Measurements from ENCODE around the gene MGME1.

MGME1 gene, protein sequence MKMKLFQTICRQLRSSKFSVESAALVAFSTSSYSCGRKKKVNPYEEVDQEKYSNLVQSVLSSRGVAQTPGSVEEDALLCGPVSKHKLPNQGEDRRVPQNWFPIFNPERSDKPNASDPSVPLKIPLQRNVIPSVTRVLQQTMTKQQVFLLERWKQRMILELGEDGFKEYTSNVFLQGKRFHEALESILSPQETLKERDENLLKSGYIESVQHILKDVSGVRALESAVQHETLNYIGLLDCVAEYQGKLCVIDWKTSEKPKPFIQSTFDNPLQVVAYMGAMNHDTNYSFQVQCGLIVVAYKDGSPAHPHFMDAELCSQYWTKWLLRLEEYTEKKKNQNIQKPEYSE

DNA sequence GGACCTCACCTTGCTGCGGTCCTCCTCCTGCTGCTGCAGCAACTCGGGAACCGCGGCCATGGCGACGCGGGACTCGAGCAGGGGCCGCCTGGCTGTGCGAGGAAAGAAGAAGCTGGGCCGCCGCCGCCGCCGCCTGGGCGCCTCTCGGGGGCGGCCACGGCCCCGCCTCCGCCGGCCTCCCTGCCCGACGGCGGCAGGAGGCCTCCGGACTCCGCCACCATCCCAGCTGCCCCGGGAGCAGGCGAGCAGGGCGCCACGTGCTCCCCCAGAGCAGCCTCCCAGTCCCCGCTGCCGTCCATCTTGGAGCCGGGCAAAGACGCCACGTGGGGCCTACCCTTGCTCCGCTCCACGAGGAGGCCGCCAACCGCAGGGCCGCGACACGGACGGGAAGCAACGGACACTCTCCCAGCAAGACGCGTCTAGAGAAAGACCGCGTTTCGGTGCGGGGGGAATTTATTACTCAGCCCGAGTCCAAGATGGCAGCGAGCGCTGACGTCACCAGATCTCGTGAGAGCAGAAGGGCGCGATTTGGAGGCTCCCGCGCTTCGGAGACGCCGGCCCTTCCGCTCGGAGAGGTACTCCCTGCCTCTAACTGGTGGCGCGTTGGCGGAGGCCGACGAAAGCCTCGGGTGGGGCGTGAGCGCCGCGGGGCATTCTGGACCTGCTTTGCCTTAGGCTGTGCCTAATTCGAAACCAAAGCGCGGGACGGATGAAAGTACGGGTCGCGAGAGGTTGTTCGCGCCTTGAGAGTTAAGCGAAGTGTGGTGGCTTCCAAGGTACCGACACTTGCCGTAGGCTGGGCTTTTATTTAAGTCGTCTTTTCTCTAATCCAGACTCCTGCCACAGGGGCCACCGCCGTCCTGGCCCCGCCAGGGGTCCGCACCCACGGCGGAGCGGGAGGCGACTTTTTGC is at the start of gene MGME1, which contains the start of gene SNX5:
MGME1 (plus strand) TSS at position 653 of the 912 bp plus-strand sequence. CDS start 842 bp downstream, outside the sequence.
SNX5 (minus strand) TSS at position 429 of the 912 bp plus-strand sequence; CDS start at position 60, 369 bp downstream.
- DNase-seq (ENCODE audit: low read depth): peak; percentile 99

DNA sequence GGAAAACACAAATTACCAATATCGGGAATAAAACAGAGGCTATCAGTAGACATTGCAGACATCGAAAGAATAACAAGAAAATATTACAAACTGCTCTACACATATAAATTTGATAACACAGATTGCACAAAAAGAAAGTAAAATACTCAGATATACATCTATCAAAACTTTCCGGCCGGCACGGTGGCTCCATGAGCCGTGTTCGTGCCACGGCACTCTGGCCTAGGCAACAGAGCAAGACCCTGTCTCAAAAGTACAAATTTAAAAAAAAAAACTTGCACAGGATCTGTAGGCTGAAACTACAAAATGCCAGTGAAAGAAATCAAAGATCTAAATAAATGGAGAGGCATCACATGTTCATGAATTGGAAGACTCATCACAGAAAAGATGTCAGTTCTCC is 49.7 kb upstream of the MGME1 start:
- no peak for DNase-seq (ENCODE audit: low read depth)

DNA sequence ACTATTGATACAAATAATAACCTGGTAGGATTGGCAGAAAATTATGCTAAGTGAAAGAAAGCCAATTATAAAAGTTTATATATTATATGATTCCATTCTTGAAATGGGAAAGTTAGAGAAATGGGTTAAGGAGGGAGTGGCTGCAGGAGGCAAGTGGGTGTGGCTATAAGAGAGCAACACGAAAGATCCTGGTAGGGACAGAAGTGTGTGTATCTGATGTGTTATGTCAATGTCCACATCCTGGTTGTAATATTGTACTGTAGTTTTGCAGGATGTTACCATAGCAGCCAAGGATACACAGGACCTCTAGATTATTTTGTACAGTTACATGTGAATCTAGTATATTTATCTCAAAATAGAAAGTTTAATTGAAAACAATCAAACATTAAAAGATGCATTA is 47.0 kb upstream of the MGME1 start:
- DNase-seq (ENCODE audit: low read depth): no peak

DNA sequence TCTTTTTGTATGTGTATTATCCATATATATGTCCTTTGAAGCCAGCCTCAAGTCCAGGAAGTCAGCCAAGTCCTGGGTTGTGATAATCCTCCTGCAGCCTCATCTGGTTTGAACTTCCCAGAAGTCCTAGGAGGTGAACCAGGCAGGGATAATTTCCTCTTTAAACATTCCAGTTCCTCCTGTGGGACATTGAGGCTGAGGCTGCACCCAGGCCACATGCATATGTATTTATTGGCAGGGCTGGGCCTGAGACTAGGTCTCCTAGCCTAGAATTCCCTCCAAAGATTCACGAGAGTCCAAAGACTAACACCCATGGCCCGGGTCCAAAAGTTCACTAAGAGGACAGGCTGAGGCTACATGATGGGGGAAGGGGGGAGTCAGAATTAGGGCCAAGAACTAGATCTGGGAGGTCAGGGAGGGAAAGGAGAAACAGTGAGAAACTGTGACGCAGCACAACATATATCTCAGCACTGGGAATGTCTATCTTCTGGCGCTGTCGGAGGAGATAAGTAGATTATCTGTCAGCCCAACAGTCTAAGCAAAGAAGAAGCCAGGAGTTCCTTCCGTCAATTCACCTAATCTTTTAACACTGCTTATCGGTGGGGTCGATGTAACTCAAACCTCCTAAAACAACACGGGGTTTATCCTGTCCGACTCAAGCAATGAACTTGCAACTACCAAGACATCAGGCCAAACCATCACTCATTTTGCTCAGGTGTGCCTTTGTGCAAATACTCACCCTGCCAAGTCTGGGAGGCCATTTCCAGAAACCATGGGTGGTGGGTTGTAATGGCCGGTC is 43.5 kb upstream of the MGME1 start:
- DNase-seq (ENCODE audit: low read depth): no peak

DNA sequence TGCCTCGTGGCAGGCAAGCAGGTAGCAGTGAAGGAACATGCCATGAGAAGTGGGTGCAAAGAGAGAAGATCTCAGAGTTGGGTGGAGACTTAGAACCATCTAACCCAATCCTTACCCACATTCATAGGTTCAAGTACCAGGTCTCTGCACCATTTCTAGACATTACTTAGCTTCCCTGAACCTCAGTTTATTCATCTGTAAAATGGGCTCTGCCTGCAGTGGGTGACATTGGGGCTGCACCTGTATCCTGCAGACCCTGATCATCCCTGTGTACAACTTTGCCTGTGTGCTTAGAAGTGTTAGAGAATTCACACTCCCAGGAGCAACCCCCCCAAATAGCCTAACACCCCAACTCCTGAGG is 42.9 kb upstream of the MGME1 start:
- DNase-seq (ENCODE audit: low read depth): no peak

DNA sequence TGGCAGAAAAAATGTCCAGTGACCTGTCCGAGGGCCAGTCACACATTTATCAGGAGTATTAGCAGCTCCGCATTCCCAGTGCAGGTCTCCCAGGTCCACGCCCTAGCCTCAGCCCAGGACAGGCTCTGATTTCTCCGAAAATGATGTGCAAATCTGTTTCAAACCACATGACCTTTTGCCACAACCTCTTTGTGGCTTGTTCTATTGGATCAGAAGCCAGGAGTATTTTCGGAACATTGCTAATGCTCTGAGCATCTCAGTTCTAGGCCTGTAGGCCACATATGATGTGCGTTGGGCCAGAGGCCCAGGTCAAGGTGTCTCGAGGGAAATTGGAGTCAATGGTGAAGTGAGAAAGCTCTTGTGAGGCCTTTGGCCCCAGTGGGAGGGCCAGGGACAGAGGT is 40.6 kb upstream of the MGME1 start:
- DNase-seq (ENCODE audit: low read depth): no peak

DNA sequence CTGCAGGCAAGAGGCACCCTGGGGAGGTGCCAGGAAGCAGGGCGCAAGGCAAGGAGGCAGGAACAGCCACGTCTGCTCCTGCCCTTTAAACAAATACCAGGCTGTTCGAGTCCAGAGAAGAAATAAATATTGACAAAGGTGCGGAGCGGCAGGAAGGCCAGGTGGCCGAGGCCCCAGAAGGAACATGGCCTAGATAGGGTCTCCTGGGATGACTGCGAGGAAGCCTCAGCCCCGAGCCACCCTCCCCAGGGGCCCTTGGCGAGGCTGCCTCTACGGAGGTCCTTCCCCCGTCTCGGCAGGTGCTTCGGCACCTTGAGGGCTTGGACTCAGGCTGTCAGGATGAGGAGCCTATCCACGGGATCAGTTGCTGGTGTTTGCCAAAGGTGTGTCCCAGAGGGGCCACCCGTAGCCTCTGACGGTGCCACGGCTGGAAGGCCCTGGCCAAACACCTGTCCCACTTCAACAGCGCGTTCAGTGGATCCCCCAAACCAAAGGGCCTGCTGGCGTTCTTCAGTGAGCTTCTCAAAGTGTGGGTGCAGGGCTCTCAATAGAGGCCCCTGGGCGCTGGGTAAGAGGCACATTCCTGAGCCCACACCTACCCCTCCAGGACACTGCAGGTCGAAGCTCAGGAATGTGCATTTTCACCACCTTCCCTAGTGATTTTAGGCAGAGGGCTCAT is 40.0 kb upstream of the MGME1 start:
- no peak for DNase-seq (ENCODE audit: low read depth)

DNA sequence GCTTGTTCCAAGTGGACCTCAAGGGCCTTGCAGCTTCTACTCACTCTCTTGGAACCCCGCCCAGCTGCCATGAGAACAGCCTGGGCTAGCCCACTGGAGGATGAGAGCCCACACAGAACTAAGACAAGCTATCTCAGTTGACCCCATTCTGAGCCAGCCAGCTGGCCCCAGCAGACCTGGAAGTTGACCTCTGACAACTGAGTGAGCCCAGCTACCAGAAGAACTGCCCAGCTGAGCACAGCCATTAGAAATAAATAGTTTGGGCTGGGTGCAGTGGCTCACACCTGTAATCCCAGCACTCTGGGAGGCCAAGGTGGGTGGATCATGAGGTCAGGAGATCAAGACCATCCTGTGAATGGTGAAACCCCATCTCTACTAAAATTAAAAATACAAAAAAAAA is 37.3 kb upstream of the MGME1 start:
- DNase-seq (ENCODE audit: low read depth): no peak

DNA sequence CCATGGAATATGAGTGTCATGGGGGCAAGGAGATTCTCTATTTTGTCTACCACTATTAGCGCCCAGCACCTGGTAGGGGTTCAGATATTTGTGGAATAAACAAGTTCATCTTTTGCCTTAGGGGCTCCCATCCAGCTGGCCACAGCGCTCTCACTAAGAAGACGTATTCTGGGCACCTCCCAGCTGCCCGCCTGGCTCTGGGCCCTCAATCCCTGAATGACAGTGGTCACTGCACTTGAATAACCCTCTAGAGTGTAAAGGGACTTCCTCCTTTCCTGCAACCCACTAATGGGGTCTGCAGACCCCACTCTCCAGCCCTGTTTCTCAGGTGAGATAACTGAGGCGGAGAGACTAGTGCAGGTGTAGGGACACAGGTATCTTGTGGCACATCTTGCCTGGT is 36.4 kb upstream of the MGME1 start:
- DNase-seq (ENCODE audit: low read depth): no peak

DNA sequence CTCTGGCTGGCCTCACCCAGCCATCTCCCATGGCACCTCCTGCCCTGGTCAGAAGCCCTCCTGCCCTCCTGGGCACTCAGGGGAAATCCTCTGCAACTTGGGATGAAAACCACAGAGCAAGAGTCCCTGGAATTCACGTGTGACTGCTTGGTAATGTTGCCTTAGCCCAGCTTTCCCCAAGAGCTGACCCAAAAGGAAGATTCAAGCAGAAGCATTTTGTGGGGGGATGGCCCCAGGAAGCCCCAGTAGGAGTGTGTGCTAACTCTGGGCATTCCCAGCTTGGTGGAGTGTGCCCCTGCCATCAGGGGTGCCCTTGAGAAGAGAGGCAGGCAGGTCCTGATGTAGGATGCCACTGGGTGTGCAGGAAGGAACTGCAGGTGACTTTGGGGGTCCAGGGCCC is 35.7 kb upstream of the MGME1 start:
- DNase-seq (ENCODE audit: low read depth): no peak

DNA sequence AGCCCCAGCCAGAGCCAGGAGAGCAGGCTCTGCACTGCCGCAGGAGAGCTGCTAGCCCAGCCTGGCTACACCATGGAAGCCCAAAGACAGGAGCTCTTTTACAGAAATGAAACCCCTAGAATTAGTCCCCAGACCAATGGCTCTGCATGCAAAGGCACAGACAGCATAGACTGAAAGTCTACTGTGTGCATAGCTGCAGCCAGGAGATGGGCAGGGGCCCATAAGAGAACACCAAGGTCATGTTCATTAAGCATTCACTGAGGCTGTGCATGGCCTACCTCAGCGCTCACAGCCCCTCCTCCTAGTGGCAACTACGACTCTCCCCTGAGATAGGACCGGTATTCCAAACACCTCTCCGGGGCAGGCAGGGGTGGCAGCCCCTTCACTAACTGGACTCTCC is 35.1 kb upstream of the MGME1 start:
- no peak for DNase-seq (ENCODE audit: low read depth)

DNA sequence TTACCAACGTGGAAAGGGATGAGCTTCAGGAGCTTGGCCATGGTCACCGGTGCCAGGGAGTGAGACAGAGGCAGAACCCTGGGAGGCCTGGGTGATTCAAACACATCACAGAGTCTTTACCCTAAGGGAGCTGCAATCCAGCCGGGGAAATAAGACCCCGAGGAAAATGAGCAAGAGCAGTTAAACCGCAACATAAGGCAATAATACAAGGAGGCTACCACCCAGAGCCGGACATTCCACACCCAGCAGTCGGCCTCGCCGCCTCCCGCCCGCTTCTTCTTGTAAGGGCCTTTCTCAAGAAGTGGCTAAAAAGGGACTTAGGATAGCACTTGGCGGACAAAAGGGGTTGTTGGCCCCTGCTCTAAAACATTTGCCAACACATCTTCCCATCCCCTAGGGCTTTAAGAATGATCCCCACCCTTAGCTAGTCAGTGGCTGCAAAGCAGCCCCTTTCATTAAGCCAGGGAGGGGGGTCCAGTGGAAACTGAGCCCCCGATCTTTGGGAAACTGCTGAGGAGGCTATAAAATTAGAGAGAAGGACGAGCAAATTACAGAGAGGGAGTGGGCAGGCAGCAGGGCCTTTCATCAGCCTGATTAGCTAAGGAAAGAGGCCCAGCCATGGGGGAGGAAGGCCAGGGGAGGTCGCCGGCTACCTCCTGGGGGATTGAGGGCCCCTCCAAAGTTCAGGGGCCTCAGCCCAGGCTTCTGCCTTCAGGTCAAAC is 34.5 kb upstream of the MGME1 start:
- no peak for DNase-seq (ENCODE audit: low read depth)

DNA sequence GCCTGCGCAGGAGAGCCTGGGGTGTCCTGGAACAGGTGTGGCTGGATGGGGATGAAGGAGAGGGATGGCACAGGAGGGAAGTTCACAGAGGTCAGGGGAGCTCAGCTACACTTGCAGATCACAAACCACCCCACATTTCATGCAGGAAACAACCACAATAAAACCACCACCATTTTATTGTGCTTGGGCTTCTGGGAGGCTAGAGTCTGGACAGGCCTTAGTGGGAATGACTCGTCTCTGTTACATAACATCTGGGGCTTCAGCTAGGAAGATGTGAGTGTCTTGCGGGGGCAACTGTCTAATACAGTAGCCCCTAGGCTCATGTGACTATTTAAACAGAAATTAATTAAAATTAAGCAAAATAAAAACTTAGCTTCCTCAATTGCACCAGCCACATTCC is 33.6 kb upstream of the MGME1 start:
- no peak for DNase-seq (ENCODE audit: low read depth)

DNA sequence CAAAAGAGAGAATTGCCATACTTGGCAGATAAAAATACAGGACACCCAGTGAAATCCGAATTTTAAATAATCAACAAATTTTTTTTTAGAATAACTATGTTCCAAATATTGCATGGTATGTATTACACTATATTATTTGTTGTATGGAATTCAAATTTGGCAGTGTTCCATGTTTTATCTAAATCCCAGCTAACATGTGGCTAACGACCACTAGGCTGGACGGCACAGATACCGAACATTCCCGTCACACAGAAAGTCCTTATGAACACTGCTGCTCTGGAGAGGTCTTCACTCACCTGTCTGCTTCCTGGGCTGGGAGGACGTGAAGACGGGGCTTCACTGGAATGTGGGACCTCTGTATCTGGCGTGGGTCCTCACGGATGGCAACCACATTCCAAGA is 33.1 kb upstream of the MGME1 start:
- no peak for DNase-seq (ENCODE audit: low read depth)

DNA sequence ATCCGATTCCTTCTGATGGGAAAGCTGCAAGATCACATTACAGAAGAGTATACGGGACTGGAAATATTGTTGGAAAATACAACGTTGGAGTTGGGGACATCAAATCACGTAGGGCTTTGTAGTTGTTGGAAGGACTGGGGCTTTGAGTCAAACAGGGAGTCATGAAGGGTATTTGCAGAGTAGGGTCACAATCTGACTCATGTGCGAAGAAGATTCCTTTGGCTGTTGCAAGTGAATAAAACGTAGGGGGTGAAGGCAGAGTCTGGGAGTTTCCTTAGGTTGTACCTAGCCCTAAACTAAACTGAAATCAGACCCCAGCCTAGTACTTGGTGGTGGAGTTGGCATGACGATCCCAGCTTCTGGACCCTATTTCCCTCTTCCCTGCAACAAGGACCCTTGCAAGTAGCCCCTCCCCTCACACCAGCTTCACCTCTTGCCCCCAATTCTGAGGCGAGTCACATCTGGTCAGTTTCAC is 32.5 kb upstream of the MGME1 start:
- DNase-seq (ENCODE audit: low read depth): no peak

DNA sequence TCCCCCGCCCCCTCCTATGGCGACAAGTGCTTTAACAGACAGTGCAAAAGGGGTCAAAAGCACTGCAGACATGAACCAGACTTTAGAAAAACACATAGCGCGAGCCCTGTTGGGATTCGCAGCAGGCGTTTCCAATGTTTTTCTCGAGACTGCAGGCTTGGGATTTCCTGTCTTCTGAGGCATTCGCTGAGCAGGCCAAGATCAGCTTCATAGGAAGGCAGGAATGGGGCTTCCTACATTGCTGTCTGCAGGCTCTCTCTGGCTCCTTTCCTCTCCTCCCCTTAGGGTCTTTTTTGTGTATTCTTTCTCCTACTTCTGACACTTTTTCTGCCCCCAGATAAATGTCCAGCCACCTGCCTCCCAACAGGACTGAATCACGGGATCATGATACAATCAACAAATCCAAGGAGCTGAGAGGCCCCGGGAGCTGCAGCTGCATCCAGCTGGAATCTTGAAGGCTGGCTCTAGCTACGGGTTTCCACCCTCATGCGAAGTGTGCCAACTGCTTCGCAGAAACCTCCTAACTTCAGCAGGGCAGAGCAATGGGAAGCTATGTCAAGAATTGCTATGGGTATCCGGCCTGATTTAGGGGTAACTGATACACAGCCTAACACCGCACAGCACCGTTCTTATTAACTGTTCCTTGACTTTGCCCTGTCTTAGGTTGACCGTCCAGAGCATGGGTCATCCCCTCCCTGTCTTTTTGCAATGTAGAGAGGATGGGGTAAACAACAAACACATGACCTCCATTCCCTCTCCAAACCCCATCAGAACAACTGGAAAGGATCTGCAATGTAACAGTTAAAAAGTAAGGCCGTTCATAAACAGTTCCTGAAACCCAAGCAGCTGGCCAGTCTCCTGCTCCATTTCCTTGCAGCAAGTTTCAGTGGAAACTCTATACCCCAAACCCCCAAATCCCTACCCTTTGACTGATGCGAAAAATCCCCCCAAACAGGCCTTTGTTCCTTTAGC is 31.8 kb upstream of the MGME1 start:
- no peak for DNase-seq (ENCODE audit: low read depth)

DNA sequence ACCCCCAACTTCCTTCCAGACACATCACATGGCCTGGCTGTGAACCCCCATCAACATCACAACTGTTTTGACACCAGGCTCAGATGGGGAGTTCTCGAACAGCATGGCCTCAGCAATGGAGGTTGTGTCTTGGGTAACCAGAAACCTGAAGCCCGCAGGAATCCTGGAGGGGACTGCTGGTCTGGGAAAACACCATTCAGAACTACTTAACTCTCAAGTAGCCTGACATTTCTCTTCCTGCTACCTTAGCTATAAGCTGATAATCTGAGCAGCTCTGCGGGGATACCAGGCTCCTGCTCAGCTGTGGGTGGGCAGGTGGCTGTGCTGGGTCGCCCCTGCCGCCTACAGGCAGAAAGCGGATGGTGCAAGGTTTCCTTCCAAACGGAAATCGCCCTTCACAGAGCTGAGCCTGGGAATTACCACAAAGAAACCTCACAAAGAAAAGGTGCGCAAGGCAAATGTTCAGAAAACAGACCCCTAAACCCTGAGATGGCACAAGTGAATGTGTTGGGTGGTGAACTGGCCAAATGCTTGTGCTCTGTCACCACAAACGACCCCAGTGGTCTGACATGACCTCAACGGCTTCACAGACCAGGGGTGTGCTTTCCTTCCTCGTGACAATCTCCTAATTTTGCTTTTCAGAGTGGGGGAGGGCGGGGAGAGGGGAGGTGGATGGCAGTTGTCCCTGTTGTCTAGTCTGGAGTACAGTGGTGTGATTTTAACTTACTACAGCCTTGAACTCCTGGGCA is 29.8 kb upstream of the MGME1 start:
- DNase-seq (ENCODE audit: low read depth): peak; percentile 48

DNA sequence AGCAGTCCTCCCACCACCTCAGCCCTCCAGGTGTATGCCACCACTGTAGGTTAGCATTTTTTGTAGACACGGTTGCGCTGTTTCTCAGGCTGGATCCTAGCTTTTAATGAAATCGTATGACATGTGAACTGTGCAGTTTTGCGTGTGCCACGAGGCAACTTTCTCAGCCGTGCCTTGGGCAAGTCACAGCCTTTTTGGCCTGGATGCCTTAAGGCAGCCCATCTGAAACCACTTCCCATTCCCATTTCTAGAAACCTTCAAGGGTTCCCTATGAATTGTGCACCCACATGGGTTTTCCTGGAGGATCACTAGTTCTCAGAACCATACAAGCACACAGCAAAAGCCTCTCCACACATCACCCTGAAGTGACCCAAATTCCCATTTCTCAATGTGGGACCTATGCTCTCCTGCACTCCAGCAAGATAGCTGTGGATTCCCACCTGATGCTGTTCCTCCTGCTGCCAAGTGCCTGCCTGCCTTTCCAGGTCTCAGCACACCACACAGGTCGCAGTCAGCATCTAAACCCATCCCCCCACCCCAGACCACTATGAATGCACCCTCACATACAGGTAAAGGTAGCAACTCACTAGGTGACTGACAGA is 29.1 kb upstream of the MGME1 start:
- DNase-seq (ENCODE audit: low read depth): no peak
